ENCODE results near the gene CLEC17A. TPM values are rescaled to one million over a fixed set of nuclear protein-coding genes. Genes with fewer than 3 reads are reported as not detected.

Gene CLEC17A
- total RNA-seq, 1 experiment from 2014 or later: not detected

GRCh38 chr19:14561847-14562351, 21.0 kb upstream of the CLEC17A start:
- H3K27ac ChIP-seq: no peak overlapping the region
- no peaks in the 10 kb centered on the region for H3K9me3 ChIP-seq (ENCODE audit: insufficient read depth, low read depth)
- H3K79me2 ChIP-seq (ENCODE audit: low read depth): peaks cover 50% of the 10 kb centered on the region
- no peaks in the 10 kb centered on the region for H3K27me3 ChIP-seq (ENCODE audit: insufficient read depth, low read depth)
- H4K20me1 ChIP-seq (ENCODE audit: insufficient read depth): peaks cover 32% of the 10 kb centered on the region
- peaks cover 6% of the 10 kb centered on the region; the same call in 1 of the 2 replicates for H3F3A ChIP-seq (ENCODE audit: insufficient read depth, low read depth)
- no peaks in the 10 kb centered on the region for H3K9me2 ChIP-seq (ENCODE audit: insufficient read depth)
- no peak overlapping the region for H3K4me2 ChIP-seq
- H3K4me3 ChIP-seq: no peak overlapping the region
- ChIA-PET CTCF (no interaction called here), POLR2A (ENCODE audit: unreplicated experiment) (no interaction called here)
- peak in 1 of 2 experiments; percentile 21 for DNase-seq
- TF ChIP-seq CTCF (conservative IDR thresholded peaks at IDR 0.05): no peak
- TF ChIP-seq EZH2 (IDR thresholded peaks at IDR 0.05; ENCODE audit: low read depth): no peak
- intact Hi-C loops (cut with micrococcal nuclease; ENCODE audit: unreplicated experiment): no loop called here
- H3K4me1 ChIP-seq (replicated peaks; ENCODE audit: insufficient read depth): no peaks in the 10 kb centered on the region
- H2AFZ ChIP-seq: no peak overlapping the region
- H3K36me3 ChIP-seq (ENCODE audit: low read depth): peaks cover 14% of the 10 kb centered on the region; the same call in 1 of the 2 replicates
- no TSS peak for BruUV-seq (replicated peaks)

GRCh38 chr19:14562660-14563589, 20.0 kb upstream of the CLEC17A start:
- Histone ChIP-seq H3K4me3 (no peak overlapping the region), H3K9me3 (ENCODE audit: insufficient read depth, low read depth) (no peaks in the 10 kb centered on the region), H4K20me1 (ENCODE audit: insufficient read depth) (peaks cover 35% of the 10 kb centered on the region), H3K79me2 (ENCODE audit: low read depth) (peaks cover 41% of the 10 kb centered on the region), H3K9me2 (ENCODE audit: insufficient read depth) (no peaks in the 10 kb centered on the region), H3K4me2 (no peak overlapping the region), H3K4me1 (replicated peaks; ENCODE audit: insufficient read depth) (no peaks in the 10 kb centered on the region), H3K27me3 (ENCODE audit: insufficient read depth, low read depth) (no peaks in the 10 kb centered on the region), H3K27ac (no peak overlapping the region), H3F3A (ENCODE audit: insufficient read depth, low read depth) (peaks cover 16% of the 10 kb centered on the region; the same call in 1 of the 2 replicates), H3K36me3 (ENCODE audit: low read depth) (peaks cover 14% of the 10 kb centered on the region; the same call in 1 of the 2 replicates), H2AFZ (no peak overlapping the region)
- no peak for TF ChIP-seq EZH2 (IDR thresholded peaks at IDR 0.05; ENCODE audit: low read depth)
- TF ChIP-seq CTCF (conservative IDR thresholded peaks at IDR 0.05): no peak
- CTCF ChIA-PET: no interaction called here
- BruUV-seq (replicated peaks): no TSS peak
- peak in 1 of 2 experiments; percentile 30 for DNase-seq
- intact Hi-C loops (cut with micrococcal nuclease; ENCODE audit: unreplicated experiment): no loop called here
- POLR2A ChIA-PET (ENCODE audit: unreplicated experiment): interaction anchor here (0.5 kb wide), 1 partner anchor 53 kb away, joined by 7 read pairs; no protein-coding TSS in a partner anchor

GRCh38 chr19:14563590-14563926, 19.3 kb upstream of the CLEC17A start:
- Histone ChIP-seq H3F3A (ENCODE audit: insufficient read depth, low read depth) (peaks cover 21% of the 10 kb centered on the region; the same call in 1 of the 2 replicates), H3K9me3 (ENCODE audit: insufficient read depth, low read depth) (no peaks in the 10 kb centered on the region), H3K27ac (no peak overlapping the region), H3K4me3 (no peak overlapping the region), H3K9me2 (ENCODE audit: insufficient read depth) (no peaks in the 10 kb centered on the region), H3K4me2 (no peak overlapping the region), H3K4me1 (replicated peaks; ENCODE audit: insufficient read depth) (no peaks in the 10 kb centered on the region), H3K27me3 (ENCODE audit: insufficient read depth, low read depth) (no peaks in the 10 kb centered on the region), H4K20me1 (ENCODE audit: insufficient read depth) (peaks cover 37% of the 10 kb centered on the region), H3K36me3 (ENCODE audit: low read depth) (peaks cover 14% of the 10 kb centered on the region; the same call in 1 of the 2 replicates), H2AFZ (no peak overlapping the region), H3K79me2 (ENCODE audit: low read depth) (peaks cover 38% of the 10 kb centered on the region)
- DNase-seq: peak in 1 of 2 experiments; percentile 25
- ChIA-PET CTCF (no interaction called here), POLR2A (ENCODE audit: unreplicated experiment) (interaction anchor here (0.5 kb wide), 1 partner anchor 53 kb away, joined by 7 read pairs; no protein-coding TSS in a partner anchor)
- no TSS peak for BruUV-seq (replicated peaks)
- intact Hi-C loops (cut with micrococcal nuclease; ENCODE audit: unreplicated experiment): no loop called here
- TF ChIP-seq EZH2 (IDR thresholded peaks at IDR 0.05; ENCODE audit: low read depth) (no peak), CTCF (conservative IDR thresholded peaks at IDR 0.05) (no peak)
